Measurements from ENCODE around the gene CKAP2L.

The CKAP2L gene

DNA sequence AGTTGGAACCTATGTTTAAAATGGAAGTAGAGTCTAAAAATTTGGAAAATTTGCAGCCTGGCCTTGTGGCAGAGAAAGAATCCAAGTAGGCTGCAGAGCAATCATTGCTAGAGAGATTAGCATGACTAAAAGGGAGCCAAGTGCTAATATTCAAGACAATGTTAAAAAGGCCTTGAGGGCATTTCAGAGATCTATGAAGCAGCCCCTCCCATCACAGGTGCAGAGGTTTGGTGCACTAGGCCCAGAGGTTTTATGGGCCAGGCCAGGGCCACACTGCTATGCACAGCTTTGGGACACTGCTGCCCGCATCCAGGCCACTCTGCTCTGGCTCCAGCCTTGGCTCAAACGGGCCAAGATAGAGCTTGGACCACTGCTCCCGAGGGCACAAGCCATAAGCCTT is 26.6 kb upstream of the CKAP2L start:
- DNase-seq: no peak

DNA sequence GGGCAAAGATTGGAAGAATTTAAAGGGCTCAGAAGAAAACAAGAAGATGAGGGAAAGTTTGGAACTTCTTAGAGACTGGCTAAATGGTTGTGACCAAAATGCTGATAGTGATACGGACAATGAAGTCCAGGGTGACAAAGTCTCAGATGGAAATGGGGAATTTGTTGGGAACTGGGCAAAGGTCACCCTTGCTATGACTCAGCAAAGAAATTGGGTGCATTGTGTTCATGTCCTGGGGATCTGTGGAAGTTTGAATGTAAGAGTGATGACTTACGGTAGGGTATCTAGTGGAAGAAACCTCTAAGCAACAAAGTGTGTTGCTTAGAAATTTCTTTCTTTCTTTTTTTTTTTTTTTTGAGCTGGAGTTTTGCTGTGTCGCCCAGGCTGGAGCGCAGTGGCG is 25.9 kb upstream of the CKAP2L start:
- no peak for DNase-seq

- no peak for DNase-seq
Measured at GRCh38 chr2:112789186-112789585, 24.8 kb upstream of the CKAP2L start.

GRCh38 chr2:112788653-112789052 is 24.2 kb upstream of the CKAP2L start:
- DNase-seq: no peak

GRCh38 chr2:112787729-112788393 is 23.5 kb upstream of the CKAP2L start:
- DNase-seq: no peak

DNA sequence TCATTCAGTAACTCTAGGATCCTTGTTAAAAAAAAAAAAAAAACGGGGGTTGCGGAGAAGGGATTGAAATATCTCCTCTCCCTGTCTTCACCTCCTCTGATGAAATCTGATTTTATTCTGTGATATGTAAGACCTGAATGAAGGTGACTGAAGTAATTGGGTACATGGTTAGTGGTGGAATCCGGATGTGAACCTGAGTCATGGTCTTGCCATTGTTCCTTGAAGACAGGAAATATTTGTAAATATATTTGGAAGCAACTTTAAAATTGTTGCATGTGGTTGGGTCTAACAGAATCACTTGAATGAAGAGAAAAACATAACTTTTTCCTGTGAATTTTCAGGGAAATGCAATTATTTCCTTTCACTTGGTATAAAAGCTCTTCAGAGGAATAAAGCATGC is 22.9 kb upstream of the CKAP2L start:
- DNase-seq: no peak

- DNase-seq: peak in 1 of 5 donors; percentile 31
Measured at GRCh38 chr2:112784199-112785189, 20.1 kb upstream of the CKAP2L start, which contains the start of gene IL1A. TSS of gene IL1A (minus strand) at chr2:112784493. CDS start at chr2:112783770, 723 bp downstream.

DNA sequence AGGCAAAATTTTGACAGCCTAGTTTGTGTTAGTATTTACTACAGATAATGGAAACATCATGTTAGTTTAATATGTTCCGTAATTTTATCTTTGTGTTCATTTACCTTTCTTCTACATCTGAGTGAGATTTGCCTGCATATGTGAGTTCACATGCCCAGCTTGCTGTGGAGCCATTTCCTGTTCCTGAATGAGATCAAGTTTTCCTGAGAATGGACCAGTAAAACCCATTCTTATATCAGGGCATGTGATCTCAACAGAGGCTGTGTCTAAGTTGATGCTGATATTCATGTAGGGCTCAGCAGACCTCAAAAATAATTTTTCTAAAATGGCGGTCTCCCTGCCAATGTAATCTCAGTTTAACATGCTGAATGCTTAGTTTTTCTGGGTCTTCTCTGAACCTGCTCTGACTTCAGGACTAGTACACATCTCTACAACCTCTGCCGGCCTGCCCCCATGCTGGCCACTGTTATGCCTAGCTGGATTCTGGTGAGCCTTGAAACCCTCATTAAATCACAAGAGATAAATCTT is 18.8 kb upstream of the CKAP2L start:
- DNase-seq: no peak

DNA sequence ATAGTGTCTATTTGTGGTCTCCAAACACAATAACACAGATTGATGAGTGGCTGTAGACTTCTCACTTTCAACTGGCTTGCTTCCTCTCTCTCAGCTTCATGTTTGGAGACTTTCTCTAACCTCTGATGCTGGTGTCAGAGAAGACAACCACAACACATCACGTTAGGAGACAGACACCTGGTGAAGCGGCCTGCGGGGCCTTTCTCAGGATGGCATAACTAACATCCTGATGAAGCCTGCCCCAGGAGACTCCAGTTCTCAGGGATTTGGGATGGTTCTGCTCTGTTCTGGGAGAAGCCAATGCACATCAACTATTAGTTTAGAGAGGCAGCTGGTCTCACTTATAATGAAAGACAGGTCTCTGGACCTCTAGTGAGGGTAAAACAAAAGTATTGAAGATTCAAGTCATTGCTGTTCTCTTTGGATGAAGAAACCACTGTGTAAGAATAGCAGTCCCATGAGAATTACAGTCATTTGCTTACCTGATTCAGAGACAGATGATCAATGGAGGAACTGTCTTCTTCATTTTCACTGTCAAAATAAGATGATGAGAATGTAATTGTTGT is 17.9 kb upstream of the CKAP2L start:
- DNase-seq: no peak

DNA sequence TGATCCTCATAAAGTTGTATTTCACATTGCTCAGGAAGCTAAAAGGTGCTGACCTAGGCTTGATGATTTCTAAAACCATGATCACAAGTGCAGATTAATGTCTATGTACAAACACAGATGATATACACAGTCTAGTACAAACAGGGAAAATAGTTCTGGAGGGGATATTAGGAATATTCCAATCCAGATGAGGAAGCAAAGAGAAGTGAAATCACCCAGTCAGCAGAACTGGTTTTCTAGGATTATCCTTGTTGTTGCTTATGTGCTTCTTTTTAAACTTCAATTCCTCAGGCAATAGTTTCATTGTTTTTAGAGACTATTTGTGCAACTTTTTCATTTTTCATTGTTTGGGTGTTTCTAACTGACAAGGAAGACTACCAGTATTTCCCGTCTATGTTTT is 15.2 kb upstream of the CKAP2L start:
- no peak for DNase-seq

- no peak for DNase-seq
Measured at GRCh38 chr2:112777036-112777435, 12.6 kb upstream of the CKAP2L start.

DNA sequence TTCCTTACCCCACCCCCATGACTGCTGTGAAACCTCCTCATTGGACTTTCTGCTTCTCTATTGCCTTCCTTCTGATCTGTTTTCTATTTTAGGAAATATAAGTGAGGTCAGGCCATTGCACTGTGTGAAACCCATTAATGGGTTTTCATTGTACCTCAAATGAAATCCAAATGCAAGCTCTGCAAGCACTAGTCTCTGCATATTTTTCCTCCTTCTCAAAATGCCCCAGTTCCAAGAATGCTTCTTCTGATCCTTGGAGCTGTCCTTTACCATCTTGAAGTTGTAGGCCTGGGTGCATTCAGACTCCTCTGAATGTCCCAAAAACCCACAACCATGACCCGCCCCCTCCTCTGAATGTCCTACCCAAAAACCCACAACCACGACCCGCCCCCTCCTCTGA is 11.7 kb upstream of the CKAP2L start:
- no peak for DNase-seq

- DNase-seq: no peak
Measured at GRCh38 chr2:112774536-112775285, 10.3 kb upstream of the CKAP2L start.

DNA sequence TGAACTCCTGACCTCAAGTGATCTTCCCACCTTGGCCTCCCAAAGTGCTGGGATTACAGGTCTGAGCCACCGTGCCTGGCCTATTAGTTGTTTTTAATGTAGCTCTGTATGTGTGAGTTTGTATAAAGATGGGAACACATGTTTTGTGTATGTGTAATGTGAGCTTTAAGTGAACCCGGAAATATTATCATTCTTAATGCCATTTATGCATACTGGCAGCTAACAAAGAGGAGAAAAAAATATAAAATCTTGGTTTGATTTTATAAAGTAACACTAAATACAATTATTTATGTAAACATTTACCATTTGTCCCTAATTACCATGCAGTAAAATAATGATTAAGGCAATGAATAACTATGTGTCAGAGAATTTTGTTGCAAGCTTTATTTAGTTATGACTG is 9.1 kb upstream of the CKAP2L start:
- no peak for DNase-seq

DNA sequence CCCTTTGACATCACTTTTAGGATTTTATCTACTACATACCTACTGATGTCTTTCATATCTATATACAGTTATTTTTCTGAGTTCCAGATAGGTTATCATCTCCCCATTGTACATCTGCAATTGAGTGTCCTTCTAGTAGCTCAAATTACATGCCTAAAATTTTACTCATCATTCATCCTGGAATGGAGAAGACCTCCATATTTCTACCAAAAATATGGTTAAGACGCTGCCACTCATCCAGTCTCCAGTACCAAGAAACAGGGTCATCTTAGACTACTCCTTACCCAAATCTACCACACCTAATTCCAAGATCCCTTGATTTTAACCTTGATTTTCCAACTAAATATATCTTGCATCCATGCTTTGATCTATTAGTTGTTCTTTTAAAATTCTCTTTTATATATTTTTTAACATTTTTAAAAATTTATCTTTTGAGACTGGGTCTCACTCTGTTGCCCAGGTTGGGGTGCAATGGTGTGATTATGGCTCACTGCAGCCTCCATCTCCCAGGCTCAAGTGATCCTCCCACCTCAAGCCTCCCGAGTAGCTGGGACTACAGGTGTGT is 8.6 kb upstream of the CKAP2L start:
- DNase-seq: no peak

- DNase-seq: no peak
Measured at GRCh38 chr2:112772322-112772721, 7.9 kb upstream of the CKAP2L start.

GRCh38 chr2:112768432-112768831 is 4.0 kb upstream of the CKAP2L start:
- no peak for DNase-seq

GRCh38 chr2:112767693-112768330 is 3.4 kb upstream of the CKAP2L start:
- DNase-seq: no peak

GRCh38 chr2:112765251-112765650 is 842 bp upstream of the CKAP2L start:
- DNase-seq: no peak

GRCh38 chr2:112762276-112762675 is 2.1 kb downstream of the CKAP2L start:
- DNase-seq: no peak

GRCh38 chr2:112760149-112760548 is 4.3 kb downstream of the CKAP2L start:
- no peak for DNase-seq

DNA sequence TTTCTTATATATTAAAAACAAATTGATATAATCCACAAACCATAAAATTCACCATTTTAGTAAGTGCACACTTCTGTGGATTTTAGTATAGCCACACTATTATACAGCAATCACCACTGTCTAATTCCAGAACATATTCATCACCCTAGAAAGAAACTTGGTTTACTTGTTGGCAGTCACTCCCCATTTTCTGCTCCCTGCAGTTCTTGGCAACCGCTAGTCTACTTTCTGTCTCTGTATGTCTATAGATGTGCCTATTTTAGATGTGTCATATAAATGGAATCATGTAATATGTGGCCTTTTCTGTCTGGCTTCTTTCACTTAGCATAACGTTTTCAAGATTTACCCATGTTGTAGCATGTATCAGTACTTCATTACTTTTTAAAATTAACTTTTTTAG is 5.7 kb downstream of the CKAP2L start:
- DNase-seq: no peak
